CD4-positive, CD25-positive, alpha-beta regulatory T cell (primary cell): ENCODE data around the gene STK26. TPM values are rescaled to one million over a fixed set of nuclear protein-coding genes. Genes with fewer than 3 reads are reported as not detected.

ENCODE experiments used
- ATAC-seq, 2 donors: fragments of 150-1000 bp; cut with Tn5 transposase; one replicate each; pipeline ENCODE4 v1.10.0; 2021; ENCODE audit warnings: low read depth in 2 of 2, moderate number of reproducible peaks in 2 of 2, moderate library complexity in 1 of 2
- DNase-seq, 3 donors: peaks; one replicate each; pipeline versions ENCODE4 v3.0.0 to v3.0.0-alpha.2; 2012 to 2022; ENCODE audit warnings: mixed read lengths in 1 of 3
- H3K27ac ChIP-seq: one replicate; pipeline ENCODE4 v1.7.0; 2013; ENCODE audit warnings: mild to moderate bottlenecking, low read length; ENCODE audit not compliant: insufficient read depth, poor library complexity, severe bottlenecking
- H3K27me3 ChIP-seq: one replicate; pipeline ENCODE4 v1.7.0; 2013; ENCODE audit warnings: low read length; ENCODE audit not compliant: control insufficient read depth, insufficient read depth
- H3K36me3 ChIP-seq: one replicate; pipeline ENCODE4 v1.7.0; 2013; ENCODE audit warnings: mild to moderate bottlenecking, low read length, moderate library complexity; ENCODE audit not compliant: control insufficient read depth, insufficient read depth
- H3K4me1 ChIP-seq: 2 replicates; pipeline ENCODE4 v1.7.0; 2013; ENCODE audit warnings: mild to moderate bottlenecking, low read length; ENCODE audit not compliant: insufficient read depth, control insufficient read depth, poor library complexity, severe bottlenecking
- H3K4me3 ChIP-seq: one replicate; pipeline ENCODE4 v1.7.0; 2013; ENCODE audit warnings: low read depth, mild to moderate bottlenecking, low read length, moderate library complexity
- H3K9me3 ChIP-seq, 2 experiments: 1 replicate in 1 of 2; 2 replicates in 1 of 2; pipeline ENCODE4 v1.7.0; 2013; ENCODE audit warnings: low read length in 2 of 2, mild to moderate bottlenecking in 1 of 2, moderate library complexity in 1 of 2; ENCODE audit not compliant: control insufficient read depth in 2 of 2
- H3K27ac Mint-ChIP-seq, 3 donors: one replicate each; pipeline ENCODE4 v1.8.0; 2020 to 2022; ENCODE audit warnings: mild to moderate bottlenecking in 3 of 3, mixed read lengths in 3 of 3, moderate library complexity in 2 of 3
- H3K27me3 Mint-ChIP-seq: one replicate; pipeline ENCODE4 v1.8.0; 2022; ENCODE audit warnings: mild to moderate bottlenecking, mixed read lengths
- H3K36me3 Mint-ChIP-seq: one replicate; pipeline ENCODE4 v1.8.0; 2020; ENCODE audit warnings: mixed read lengths
- H3K4me1 Mint-ChIP-seq, 4 donors: one replicate each; pipeline ENCODE4 v1.8.0; 2020 to 2022; ENCODE audit warnings: mixed read lengths in 4 of 4, mild to moderate bottlenecking in 1 of 4
- H3K4me3 Mint-ChIP-seq, 4 donors: one replicate each; pipeline ENCODE4 v1.8.0; 2020 to 2022; ENCODE audit warnings: mild to moderate bottlenecking in 4 of 4, mixed read lengths in 4 of 4, moderate library complexity in 3 of 4
- H3K9me3 Mint-ChIP-seq, 7 donors: one replicate each; pipeline ENCODE4 v1.8.0; 2020 to 2022; ENCODE audit warnings: mixed read lengths in 7 of 7, mild to moderate bottlenecking in 3 of 7, moderate library complexity in 2 of 7
- polyA plus RNA-seq, 4 donors: library from polyadenylated mRNA; unstranded; fragments of 300-500 nt; fragmentation: Illumina TruSeq; gene quantifications; one replicate each; pipeline ENCODE4 v1.2.3, GENCODE V29; 2021
- total RNA-seq: library from RNA; stranded (reverse); gene quantifications from one replicate; pipeline ENCODE4 v1.2.3, GENCODE V29; 2022

Gene STK26
- total and polyA plus RNA-seq, 5 donors from 2014 or later = 18.4 to 29.6 (median 20.2) TPM

DNA sequence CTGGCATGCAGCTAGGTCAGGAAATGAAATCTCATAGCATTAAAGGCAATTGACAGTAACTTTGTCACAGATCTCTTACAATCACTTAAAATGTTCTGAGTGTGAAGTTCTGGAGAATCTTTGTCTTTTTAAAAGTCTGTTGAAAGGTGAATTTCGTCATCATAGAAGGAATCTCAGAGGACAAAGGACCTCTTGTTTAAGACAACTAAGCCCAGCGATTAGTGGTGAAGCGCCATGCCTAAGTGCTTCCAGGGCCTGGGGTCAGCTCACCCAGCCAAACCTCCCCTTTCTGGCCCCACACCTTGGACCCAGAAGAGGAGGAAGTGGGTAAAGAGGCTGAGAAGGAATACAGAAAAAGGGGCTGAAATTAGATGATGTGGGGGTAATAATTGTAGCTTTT, 96.2 kb downstream of the STK26 start:
- Histone ChIP-seq H3K4me3 (no peak overlapping the region), H3K36me3 (no peaks in the 10 kb centered on the region), H3K27ac (no peak overlapping the region), H3K4me1 (no peaks in the 10 kb centered on the region), H3K27me3 (no peaks in the 10 kb centered on the region), H3K9me3 (no peaks in the 10 kb centered on the region)
- Mint-ChIP-seq H3K27ac (no peak overlapping the region), H3K4me3 (no peak overlapping the region), H3K4me1 (no peaks in the 10 kb centered on the region), H3K9me3 (no peaks in the 10 kb centered on the region), H3K27me3 (no peaks in the 10 kb centered on the region), H3K36me3 (no peaks in the 10 kb centered on the region)
- no peak for ATAC-seq
- DNase-seq = no peak

DNA sequence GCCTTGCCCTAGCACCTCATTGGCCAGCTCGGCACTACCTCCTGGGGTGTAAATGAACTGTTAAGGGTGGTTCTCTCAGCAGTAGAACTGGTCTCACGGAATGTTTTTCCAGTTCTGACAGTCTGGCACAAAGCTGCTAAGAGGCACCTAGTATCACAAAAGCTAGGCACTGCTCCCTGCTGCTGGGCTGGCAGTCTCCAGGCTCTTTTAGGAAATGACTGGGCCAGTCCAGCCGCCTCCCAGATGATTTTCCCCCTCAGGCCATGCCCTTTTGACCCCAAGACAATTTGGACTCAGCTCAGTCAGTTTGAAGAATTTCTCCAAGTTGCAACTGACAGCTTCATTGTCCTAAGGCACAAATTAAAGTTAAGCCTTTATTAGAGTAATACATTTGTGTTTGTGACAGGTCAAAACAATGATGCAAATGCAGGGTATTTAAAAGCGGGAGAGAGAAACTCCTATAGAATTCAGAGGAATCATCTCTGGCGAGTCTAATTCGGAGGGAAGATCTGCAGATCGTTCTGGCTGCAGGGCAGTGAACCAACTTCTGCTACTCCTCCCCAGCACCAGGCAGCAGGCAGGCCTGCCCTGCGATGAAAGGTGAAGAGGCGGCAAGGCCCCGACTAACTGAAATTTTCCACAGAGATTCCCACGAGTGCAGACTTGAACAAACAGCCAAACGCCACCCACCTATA, 96.9 kb downstream of the STK26 start:
- Histone ChIP-seq H3K36me3 (no peaks in the 10 kb centered on the region), H3K27ac (no peak overlapping the region), H3K4me3 (no peak overlapping the region), H3K4me1 (no peaks in the 10 kb centered on the region), H3K9me3 (no peaks in the 10 kb centered on the region), H3K27me3 (no peaks in the 10 kb centered on the region)
- Mint-ChIP-seq H3K36me3 (no peaks in the 10 kb centered on the region), H3K9me3 (no peaks in the 10 kb centered on the region), H3K27me3 (no peaks in the 10 kb centered on the region), H3K27ac (no peak overlapping the region), H3K4me1 (no peaks in the 10 kb centered on the region), H3K4me3 (no peak overlapping the region)
- ATAC-seq (no peak), DNase-seq (no peak)

DNA sequence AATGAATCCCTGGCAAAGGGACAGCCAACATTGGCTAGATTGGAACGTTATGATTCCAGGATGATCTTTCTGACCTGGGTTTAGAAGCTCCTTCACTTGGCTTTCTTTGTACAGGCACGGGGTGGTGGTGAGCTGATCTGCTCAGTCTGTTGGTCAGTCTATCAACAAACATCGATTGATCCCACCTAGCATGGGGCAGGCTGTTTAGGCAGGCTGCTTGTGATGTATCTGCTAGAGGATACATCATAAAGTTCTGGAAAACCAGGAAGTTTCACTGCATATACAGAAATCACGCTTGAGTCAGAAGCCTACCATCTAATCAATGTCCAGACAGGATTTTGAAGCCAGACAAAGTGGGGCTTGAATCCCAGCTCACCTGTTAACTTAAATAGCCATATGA, 97.8 kb downstream of the STK26 start:
- H3K9me3 ChIP-seq = no peaks in the 10 kb centered on the region
- Mint-ChIP-seq H3K27me3 (no peaks in the 10 kb centered on the region), H3K4me3 (no peak overlapping the region), H3K27ac (no peak overlapping the region), H3K4me1 (no peaks in the 10 kb centered on the region), H3K9me3 (no peaks in the 10 kb centered on the region), H3K36me3 (no peaks in the 10 kb centered on the region)
- no peak overlapping the region for H3K27ac ChIP-seq
- H3K4me3 ChIP-seq = no peak overlapping the region
- ATAC-seq (no peak), DNase-seq (no peak)
- no peaks in the 10 kb centered on the region for H3K27me3 ChIP-seq
- H3K4me1 ChIP-seq = no peaks in the 10 kb centered on the region
- H3K36me3 ChIP-seq = no peaks in the 10 kb centered on the region

Other genes with a start within 250 kb of the STK26 start
- not detected for gene FRMD7, start 104.7 kb downstream of the STK26 start, total RNA-seq
- not detected for gene FRMD7, start 104.7 kb downstream of the STK26 start, polyA plus RNA-seq
- gene RAP2C, start 196.1 kb downstream of the STK26 start, total RNA-seq = 45.5 TPM
- gene RAP2C, start 196.1 kb downstream of the STK26 start, polyA plus RNA-seq = 10 to 100 TPM; 15.7 to 19.9 (median 17.4) TPM